ENCODE measurements around the gene C1orf167.

The C1orf167 gene

GRCh38 chr1:11761988-11762406 lies at the start of gene C1orf167:
C1orf167 (plus strand) TSS chr1:11762193; CDS start chr1:11764401, 2,208 bp downstream.
- peak in 1 of 2 donors; percentile 17 for DNase-seq (ENCODE audit: low read depth in 2 of 2)

GRCh38 chr1:11712285-11712684 lies 49.7 kb upstream of the C1orf167 start:
- DNase-seq (ENCODE audit: low read depth in 2 of 2): no peak

GRCh38 chr1:11713095-11713494 lies 48.9 kb upstream of the C1orf167 start:
- no peak for DNase-seq (ENCODE audit: low read depth in 2 of 2)

GRCh38 chr1:11714831-11715575 lies 47.0 kb upstream of the C1orf167 start:
- no peak for DNase-seq (ENCODE audit: low read depth in 2 of 2)

GRCh38 chr1:11719313-11720032 lies 42.5 kb upstream of the C1orf167 start:
- DNase-seq (ENCODE audit: low read depth in 2 of 2): peak; percentile 52 to 56

- DNase-seq (ENCODE audit: low read depth in 2 of 2): no peak
Observed at GRCh38 chr1:11720033-11720376, 42.0 kb upstream of the C1orf167 start.

GRCh38 chr1:11720525-11720924 lies 41.5 kb upstream of the C1orf167 start:
- no peak for DNase-seq (ENCODE audit: low read depth in 2 of 2)

- DNase-seq (ENCODE audit: low read depth in 2 of 2): no peak
Observed at GRCh38 chr1:11721311-11721710, 40.7 kb upstream of the C1orf167 start.

GRCh38 chr1:11722538-11722937 lies 39.5 kb upstream of the C1orf167 start:
- no peak for DNase-seq (ENCODE audit: low read depth in 2 of 2)

GRCh38 chr1:11725616-11726015 lies 36.4 kb upstream of the C1orf167 start:
- DNase-seq (ENCODE audit: low read depth in 2 of 2): no peak

- no peak for DNase-seq (ENCODE audit: low read depth in 2 of 2)
Observed at GRCh38 chr1:11727119-11727518, 34.9 kb upstream of the C1orf167 start.

GRCh38 chr1:11728126-11728806 lies 33.7 kb upstream of the C1orf167 start:
- no peak for DNase-seq (ENCODE audit: low read depth in 2 of 2)

- DNase-seq (ENCODE audit: low read depth in 2 of 2): no peak
Observed at GRCh38 chr1:11729155-11729497, 32.9 kb upstream of the C1orf167 start.

GRCh38 chr1:11729498-11730428 lies 32.2 kb upstream of the C1orf167 start:
- DNase-seq (ENCODE audit: low read depth in 2 of 2): no peak

- no peak for DNase-seq (ENCODE audit: low read depth in 2 of 2)
Observed at GRCh38 chr1:11730429-11730891, 31.5 kb upstream of the C1orf167 start.

GRCh38 chr1:11731691-11732283 lies 30.2 kb upstream of the C1orf167 start:
- no peak for DNase-seq (ENCODE audit: low read depth in 2 of 2)

GRCh38 chr1:11733306-11733705 lies 28.7 kb upstream of the C1orf167 start:
- no peak for DNase-seq (ENCODE audit: low read depth in 2 of 2)

GRCh38 chr1:11735531-11735853 lies 26.5 kb upstream of the C1orf167 start:
- DNase-seq (ENCODE audit: low read depth in 2 of 2): no peak

GRCh38 chr1:11735854-11736745 lies 25.9 kb upstream of the C1orf167 start, which contains the start of gene AGTRAP:
AGTRAP (plus strand) TSS chr1:11736136; CDS start chr1:11736209, 73 bp downstream.
- DNase-seq (ENCODE audit: low read depth in 2 of 2): peak; percentile 85 to 87
